Esophagus muscularis mucosa (tissue), 4 donors: ENCODE results near the gene F7.
"Not testable (repeated sequence)": the region's sequence is repeated elsewhere in the genome, so short reads cannot be mapped to it uniquely, and the experiment has no call there.

ENCODE experiments used
- CTCF ChIP-seq, 3 experiments: fragments of 200-600 bp in 2 of 3; fragments of 450-650 bp in 1 of 3; sonication (generic) in 2 of 3; IDR thresholded peaks; one replicate each; pipeline ENCODE4 v1.5.1; 2017 to 2019; ENCODE audit warnings: antibody characterized with exemption in 3 of 3, mild to moderate bottlenecking in 2 of 3, moderate library complexity in 1 of 3
- EP300 ChIP-seq: sonication (generic); formaldehyde crosslinking; IDR thresholded peaks from one replicate; pipeline ENCODE4 v1.6.1; 2017; ENCODE audit warnings: antibody characterized with exemption
- POLR2A ChIP-seq: fragments of 450-650 bp; IDR thresholded peaks from one replicate; pipeline ENCODE4 v1.6.1; 2017; ENCODE audit warnings: antibody characterized with exemption, moderate library complexity, mild to moderate bottlenecking, low read depth
- POLR2AphosphoS5 ChIP-seq, 2 donors: sonication (generic); formaldehyde crosslinking; IDR thresholded peaks; one replicate each; pipeline ENCODE4 v1.6.1; 2017; ENCODE audit warnings: antibody characterized with exemption in 2 of 2

- TF ChIP-seq CTCF (IDR thresholded peaks at IDR 0.05); EP300; POLR2A; POLR2AphosphoS5 (IDR thresholded peaks at IDR 0.05): not testable (repeated sequence)
These were observed 3.3 kb upstream of the F7 start for GRCh38 chr13:113102302-113102701.
